NCI-H146 (cell line): ENCODE data around the gene COL18A1.
"Not testable (repeated sequence)": the region's sequence is repeated elsewhere in the genome, so short reads cannot be mapped to it uniquely, and the experiment has no call there.

Experiments used
- DNase-seq: peaks from one replicate; lab custom pipeline; 2025; lab: John Stamatoyannopoulos, UW

The COL18A1 gene

DNA sequence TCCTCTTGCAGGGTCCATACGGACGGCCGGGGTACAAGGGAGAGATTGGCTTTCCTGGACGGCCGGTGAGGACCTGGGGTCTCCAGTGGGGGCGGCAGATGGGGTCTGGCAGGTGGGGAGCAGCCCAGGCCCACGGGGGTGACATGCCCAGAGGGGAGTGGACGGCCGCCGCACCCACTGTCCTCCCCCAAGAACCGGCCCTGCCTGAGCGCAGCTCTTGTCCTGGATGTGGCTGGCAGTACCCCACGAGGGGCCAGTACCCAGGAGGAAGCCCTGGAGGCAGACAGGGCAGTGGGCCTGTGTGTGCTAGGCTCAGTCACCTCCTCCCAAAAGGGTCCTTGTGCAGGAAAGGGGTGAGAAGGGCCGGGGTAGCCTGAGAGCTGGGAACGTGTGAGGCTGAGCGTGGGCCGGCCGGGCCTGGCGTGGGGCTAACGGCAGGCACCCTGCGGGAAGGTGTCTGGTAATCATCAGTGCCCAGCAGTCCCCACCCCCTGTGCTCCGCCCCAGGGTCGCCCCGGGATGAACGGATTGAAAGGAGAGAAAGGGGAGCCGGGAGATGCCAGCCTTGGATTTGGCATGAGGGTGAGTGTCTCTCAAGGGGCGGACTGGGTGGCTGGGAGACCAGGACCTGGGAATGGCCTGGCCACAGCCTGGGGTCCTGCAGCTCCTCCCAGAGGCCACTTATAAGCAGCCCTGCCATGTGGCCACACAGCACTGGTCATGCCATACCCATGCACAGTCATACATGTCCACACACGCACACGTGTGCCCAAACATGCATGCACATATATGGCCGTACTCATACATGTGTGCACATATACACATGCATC, 90.1 kb downstream of the COL18A1 start:
- DNase-seq, result no peak

GRCh38 chr21:45496151-45496967, 91.4 kb downstream of the COL18A1 start:
- DNase-seq, result no peak

DNA sequence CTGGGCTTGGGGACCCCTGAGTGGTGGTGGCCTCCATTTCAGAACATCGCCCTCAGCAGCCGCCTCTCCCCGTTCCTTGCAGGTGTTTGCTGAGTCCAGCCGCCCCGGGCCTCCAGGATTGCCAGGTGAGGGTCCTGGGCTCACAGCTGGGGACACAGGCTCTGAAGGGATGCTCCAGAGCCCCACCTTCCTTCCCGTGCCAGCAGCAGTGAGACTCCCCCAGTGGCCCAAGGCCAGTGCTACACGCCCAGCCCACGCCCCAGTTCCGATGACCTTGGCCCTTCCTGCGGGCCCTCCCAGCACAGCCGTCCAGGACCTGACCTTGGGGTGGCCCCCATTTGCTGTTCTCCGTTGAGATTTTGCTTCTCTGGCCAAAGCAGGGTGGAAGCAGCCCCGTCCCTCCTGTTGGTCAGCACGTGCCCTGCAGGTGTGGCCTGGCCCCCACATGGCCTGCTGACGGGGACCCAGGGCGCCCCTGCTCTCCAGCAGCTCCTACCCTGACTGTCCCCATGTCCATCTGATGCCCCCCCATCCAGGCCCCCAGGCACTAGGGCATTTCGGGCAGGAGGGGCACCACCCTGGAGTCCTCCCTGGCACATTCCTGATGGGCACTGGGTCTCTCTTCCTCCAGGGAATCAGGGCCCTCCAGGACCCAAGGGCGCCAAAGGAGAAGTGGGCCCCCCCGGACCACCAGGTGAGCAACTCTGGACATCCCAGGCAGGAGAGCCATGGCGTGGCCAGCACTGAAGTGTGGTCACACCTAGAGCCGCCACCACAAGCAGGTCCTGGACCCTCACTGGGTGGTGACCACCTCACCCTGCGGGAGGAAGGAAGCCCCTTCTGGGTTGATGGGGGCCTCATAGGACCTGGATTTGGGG, 92.2 kb downstream of the COL18A1 start:
- no peak for DNase-seq

GRCh38 chr21:45497846-45498645, 93.1 kb downstream of the COL18A1 start:
- DNase-seq, result no peak

DNA sequence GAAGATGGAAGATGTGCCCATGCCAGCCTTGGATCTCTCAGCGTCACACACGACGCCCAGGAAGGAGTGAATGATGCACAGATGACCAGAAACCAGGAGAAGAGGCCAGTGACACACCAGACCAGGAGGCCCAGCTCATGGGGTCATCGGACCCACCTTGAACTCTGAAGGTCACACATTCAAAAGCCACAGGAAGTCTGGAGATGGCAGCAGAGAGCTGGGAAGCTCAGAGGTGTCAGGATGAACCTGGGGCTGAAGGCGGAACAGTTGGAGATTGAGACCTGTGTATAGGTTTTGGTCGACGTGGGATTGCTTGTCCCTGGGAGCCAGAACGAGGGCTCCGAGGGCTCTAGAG, 93.7 kb downstream of the COL18A1 start:
- no peak for DNase-seq

- DNase-seq, result no peak
These were observed 94.3 kb downstream of the COL18A1 start for GRCh38 chr21:45499201-45499750.

DNA sequence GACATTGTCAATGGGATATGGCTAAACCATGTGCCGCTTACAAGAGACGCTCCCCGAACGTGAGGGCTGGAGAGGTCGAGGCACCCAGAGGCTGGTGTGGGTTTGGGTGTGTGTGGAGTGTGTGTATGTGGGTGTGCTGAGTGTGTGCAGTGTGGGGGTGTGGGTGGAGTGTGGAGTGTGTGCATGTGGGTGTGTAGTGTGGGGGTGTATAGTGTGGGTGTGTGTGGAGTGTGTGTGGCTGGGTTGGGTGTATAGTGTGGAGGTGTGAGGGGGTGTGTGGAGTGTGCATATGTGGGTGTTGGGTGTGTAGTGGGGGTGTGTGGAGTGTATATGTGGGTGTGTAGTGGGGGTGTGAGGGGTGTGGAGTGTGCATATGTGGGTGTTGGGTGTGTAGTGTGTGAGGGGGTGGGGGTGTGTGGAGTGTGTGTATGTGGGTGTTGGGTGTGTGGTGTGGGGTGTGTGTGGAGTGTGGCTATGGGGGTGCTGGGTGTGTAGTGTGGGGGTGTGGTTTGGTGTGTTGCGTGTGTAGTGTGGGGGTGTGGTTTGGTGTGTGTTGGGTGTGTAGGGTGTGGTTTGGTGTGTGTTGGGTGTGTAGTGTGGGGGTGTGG, 95.1 kb downstream of the COL18A1 start:
- no peak for DNase-seq

DNA sequence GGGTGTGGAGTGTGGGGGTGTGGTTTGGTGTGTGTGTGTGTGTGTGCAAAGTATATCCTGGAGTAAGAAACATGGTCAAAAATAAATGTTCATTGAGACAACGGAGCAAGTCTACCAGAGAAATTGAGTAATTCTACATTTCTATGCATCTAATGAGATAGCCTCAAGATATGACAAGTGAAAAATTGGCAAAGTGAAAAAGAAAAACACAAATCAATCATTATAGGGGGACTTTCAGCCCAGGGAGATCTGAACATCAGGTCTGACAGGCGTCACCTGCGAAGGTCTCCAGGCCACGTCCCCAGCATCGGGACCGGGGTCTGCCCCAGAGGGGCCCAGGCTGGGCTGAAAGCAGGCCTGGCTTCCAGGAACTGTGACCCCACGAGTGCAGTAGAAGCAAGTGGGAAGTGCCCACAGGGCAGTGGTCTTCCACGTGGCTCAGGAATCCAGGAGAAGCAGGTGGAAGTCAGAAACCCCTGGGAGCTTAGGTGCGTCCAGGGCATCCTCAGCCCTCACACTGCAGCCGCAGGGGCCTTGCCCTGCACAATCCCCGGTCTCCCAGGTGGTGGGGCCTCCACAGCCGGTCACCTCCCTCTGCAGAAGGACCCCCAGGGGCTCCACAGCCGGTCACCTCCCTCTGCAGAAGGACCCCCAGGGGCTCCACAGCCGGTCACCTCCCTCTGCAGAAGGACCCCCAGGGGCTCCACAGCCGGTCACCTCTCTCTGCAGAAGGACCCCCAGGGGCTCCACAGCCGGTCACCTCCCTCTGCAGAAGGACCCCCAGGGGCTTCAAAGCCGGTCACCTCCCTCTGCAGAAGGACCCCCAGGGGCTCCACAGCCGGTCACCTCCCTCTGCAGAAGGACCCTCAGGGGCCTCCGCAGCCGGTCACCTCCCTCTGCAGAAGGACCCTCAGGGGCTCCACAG, 96.4 kb downstream of the COL18A1 start:
- DNase-seq, result not testable (repeated sequence)

- DNase-seq, result no peak
These were observed 97.0 kb downstream of the COL18A1 start for GRCh38 chr21:45502006-45502345.

DNA sequence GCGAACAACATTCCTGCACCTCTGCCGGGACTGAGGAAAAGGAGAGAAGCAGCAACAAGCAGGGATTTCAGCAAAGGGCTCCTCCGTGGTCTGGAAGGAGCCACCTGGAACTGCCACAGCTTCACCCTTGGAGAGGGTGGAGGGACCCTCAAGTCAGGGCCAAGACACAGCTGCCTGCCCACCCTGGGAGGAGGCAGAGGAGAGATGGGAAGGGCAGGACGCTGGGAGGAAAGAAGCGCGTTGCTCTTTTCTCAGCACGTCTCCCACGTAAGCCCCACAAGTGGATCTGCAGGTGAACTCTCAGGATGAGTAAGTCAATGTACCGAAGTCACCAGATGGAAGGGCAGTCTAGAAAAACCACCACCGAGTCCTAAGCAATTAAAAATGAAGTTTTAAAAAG, 97.6 kb downstream of the COL18A1 start:
- no peak for DNase-seq

DNA sequence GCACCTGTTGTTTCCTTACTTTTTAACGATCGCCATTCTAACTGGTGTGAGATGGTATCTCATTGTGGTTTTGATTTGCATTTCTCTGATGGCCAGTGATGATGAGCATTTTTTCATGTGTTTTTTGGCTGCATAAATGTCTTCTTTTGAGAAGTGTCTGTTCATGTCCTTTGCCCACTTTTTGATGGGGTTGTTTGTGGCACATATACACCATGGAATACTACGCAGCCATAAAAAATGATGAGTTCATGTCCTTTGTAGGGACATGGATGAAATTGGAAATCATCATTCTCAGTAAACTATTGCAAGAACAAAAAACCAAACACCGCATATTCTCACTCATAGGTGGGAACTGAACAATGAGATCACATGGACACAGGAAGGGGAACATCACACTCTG, 98.3 kb downstream of the COL18A1 start:
- DNase-seq, result not testable (repeated sequence)

- DNase-seq, result no peak
These were observed 99.1 kb downstream of the COL18A1 start for GRCh38 chr21:45504021-45504515.

GRCh38 chr21:45504516-45505415, 99.8 kb downstream of the COL18A1 start:
- DNase-seq, result no peak

DNA sequence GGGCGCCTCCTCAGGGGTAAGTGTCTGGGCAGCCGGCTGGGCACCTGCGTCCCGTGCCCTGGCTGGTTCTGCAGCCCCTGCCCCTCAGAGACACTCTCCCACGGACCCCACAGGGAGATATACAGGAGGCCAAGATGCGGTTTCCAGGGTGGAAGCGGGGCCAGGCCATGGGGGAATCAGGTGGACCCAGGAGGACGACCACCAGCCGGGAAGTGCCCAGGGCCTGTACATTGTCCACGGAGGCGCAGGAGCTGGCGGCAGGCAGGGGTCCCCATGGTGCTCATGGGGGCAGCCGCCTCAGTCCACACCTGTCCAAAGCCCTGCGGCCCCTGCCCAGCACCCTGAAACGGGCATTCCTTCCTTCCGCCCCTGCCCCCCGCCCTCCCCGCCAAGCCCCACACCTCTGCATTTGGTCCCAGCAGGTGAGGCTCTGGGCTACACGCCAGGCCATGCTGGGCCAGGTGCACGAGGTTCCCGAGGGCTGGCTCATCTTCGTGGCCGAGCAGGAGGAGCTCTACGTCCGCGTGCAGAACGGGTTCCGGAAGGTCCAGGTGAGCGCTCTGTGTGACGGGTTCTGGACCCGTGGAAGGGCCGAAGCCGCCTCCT, 100.6 kb downstream of the COL18A1 start:
- DNase-seq, result peak; percentile 36

GRCh38 chr21:45506241-45506817, 101.4 kb downstream of the COL18A1 start:
- DNase-seq, result no peak

DNA sequence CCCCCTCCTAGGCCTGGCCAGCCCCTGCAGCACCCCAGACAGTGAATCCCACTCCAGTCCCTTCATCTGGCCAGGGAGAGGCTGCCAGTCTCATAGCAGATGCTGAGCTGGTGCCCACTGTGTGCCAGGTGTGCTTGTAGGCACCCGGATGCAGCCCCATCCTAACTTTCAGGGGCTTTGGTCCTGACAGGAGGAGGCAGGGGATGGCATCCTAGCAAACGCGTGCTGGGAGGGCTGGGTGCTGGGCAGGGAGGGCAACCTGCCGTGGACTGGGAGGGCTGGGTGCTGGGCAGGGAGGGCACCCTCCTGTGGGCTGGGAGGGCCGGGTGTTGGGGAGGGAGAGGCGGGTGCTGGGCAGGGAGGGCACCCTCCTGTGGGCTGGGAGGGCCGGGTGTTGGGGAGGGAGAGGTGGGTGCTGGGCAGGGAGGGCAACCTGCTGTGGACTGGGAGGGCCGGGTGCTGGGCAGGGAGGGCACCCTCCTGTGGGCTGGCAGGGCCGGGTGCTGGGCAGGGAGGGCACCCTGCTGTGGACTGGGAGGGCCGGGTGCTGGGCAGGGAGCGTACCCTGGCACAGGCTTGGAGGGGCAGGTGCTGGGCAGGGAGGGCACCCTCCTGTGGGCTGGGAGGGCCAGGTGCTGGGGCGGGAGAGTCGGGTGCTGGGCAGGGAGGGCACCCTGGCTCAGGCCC, 102.0 kb downstream of the COL18A1 start:
- DNase-seq, result no peak

- no peak for DNase-seq
These were observed 102.5 kb downstream of the COL18A1 start for GRCh38 chr21:45507523-45507875.
